Psoas muscle (tissue), 8 donors: ENCODE measurements around the gene TRIM60. TPM values are rescaled to one million over a fixed set of nuclear protein-coding genes. Genes with fewer than 3 reads are reported as not detected.

Experiments
- ATAC-seq, 4 donors: fragments of 200-7000 bp; cut with Tn5 transposase; one replicate each; pipeline ENCODE4 v1.9.1; 2020; ENCODE audit warnings: moderate library complexity in 3 of 4, mild to moderate bottlenecking in 2 of 4
- DNase-seq, 2 donors: peaks; one replicate each; pipeline ENCODE4 v3.0.0-alpha.2; 2020
- H3K27ac ChIP-seq: fragments of 200-600 bp; one replicate; pipeline ENCODE4 v1.8.0; 2022
- H3K27me3 ChIP-seq, 3 donors: fragments of 200-600 bp in 1 of 3; one replicate each; pipeline versions ENCODE4 v1.6.1 to v1.8.0; 2013 to 2022; ENCODE audit warnings: low read length in 2 of 3, mild to moderate bottlenecking in 2 of 3, moderate library complexity in 1 of 3; ENCODE audit not compliant: insufficient read depth in 3 of 3
- H3K36me3 ChIP-seq, 2 donors: fragments of 200-600 bp in 1 of 2; one replicate each; pipeline versions ENCODE4 v1.6.1 to v1.8.0; 2013 to 2022; ENCODE audit warnings: low read depth in 1 of 2, mild to moderate bottlenecking in 1 of 2, moderate library complexity in 1 of 2; ENCODE audit not compliant: insufficient read depth in 1 of 2
- H3K4me1 ChIP-seq: fragments of 200-600 bp; one replicate; pipeline ENCODE4 v1.8.0; 2022
- H3K4me3 ChIP-seq: fragments of 200-600 bp; one replicate; pipeline ENCODE4 v1.8.0; 2022; ENCODE audit warnings: mild to moderate bottlenecking
- H3K9me3 ChIP-seq: fragments of 200-600 bp; one replicate; pipeline ENCODE4 v1.8.0; 2022
- WGBS, 3 donors: extraction: QIAGEN DNeasy Blood & Tissue Kit; methylation state at CpG; one replicate each; pipeline versions ENCODE4 v1.1.6 to v1.1.7; 2013; 5-methylcytosine and 5-hydroxymethylcytosine counted together
- intact Hi-C, 2 donors: fragments of 100-400 bp; cut with DNase I; formaldehyde crosslinking; loops; one replicate each; pipeline versions ENCODE4 v1.11.0 to v1.14.2; 2022
- polyA plus RNA-seq, 3 donors: library from polyadenylated mRNA; stranded (reverse); fragments of 200-250 nt; gene quantifications; one replicate each; pipeline ENCODE4 v1.2.3, GENCODE V29; 2013
- total RNA-seq, 4 donors: library from RNA; stranded (reverse); fragmentation: NEBNext Ultra II Directional in 2 of 4; extraction: Animal tissue kit (Norgen Biotek cat#: 25700) in 2 of 4; gene quantifications; one replicate each; pipeline versions ENCODE4 v1.2.1 to v1.2.4, GENCODE V29; 2021 to 2023
- TF ChIP-seq, protein P1 (sequence below): fragments of 200-600 bp; IDR thresholded peaks from one replicate; pipeline ENCODE4 v1.8.0; 2022; ENCODE audit warnings: antibody characterized with exemption
- donor health status: healthy with polysubstance abuse.
- donor health status: DM: no; HTN: no; CAD: no; lungs with moderate emphysema.
- donor health status: Bipolar disorder and iron deficiency.
- donor health status: healthy.
- donor health status: DM: yes; HTN: yes; CAD: no.
- donor health status: DM: no; HTN: no; CAD: no.
- donor health status: DM: no; HTN: no; CAD: no.
- donor health status: DM: yes; HTN: yes; CAD: no.

Gene TRIM60
- total and polyA plus RNA-seq, 7 donors = not detected

DNA sequence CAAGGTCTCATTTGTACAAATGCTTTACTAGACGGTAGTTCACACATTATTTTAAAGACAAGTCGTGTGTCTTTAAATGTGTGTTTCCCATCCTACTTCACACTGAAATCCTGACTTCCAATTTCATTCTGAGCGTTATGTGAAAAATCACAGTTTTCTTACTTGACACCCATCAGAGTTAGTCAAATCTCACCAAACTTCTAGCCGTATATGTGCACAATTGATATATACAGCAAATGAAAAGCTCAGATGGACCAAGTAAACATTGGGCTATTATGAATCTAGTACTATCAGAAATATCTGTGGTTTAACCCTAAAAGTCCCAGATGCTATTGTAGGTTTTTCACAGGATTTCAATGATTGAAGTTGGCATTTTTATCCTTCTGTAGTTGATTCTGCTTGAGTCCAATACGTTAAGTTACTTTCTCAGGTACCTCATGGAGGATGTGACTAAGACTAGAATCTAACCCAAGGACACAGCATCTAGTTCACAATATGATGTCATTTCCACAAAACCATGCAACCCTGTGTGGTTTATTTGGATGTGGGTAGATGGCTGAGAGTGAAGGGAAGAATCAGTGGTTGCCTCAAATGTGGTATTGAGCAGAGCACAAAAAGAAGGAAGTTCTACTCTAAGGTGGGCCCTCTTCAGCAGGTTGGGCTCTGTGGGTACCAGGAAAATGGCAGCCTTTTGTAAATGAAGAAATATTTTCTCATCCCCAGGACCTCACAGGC, 22.1 kb upstream of the TRIM60 start:
- TF ChIP-seq, protein P1, sequence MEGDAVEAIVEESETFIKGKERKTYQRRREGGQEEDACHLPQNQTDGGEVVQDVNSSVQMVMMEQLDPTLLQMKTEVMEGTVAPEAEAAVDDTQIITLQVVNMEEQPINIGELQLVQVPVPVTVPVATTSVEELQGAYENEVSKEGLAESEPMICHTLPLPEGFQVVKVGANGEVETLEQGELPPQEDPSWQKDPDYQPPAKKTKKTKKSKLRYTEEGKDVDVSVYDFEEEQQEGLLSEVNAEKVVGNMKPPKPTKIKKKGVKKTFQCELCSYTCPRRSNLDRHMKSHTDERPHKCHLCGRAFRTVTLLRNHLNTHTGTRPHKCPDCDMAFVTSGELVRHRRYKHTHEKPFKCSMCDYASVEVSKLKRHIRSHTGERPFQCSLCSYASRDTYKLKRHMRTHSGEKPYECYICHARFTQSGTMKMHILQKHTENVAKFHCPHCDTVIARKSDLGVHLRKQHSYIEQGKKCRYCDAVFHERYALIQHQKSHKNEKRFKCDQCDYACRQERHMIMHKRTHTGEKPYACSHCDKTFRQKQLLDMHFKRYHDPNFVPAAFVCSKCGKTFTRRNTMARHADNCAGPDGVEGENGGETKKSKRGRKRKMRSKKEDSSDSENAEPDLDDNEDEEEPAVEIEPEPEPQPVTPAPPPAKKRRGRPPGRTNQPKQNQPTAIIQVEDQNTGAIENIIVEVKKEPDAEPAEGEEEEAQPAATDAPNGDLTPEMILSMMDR = no peak
- DNase-seq (no peak), ATAC-seq (no peak)
- WGBS, 3 donors = 85 to 87% (median 86%) methylated on average over 5 of the region's 5 CpGs
- H3K9me3 ChIP-seq = no peaks in the 10 kb centered on the region
- H3K27me3 ChIP-seq = no peaks in the 10 kb centered on the region
- H3K4me1 ChIP-seq = no peaks in the 10 kb centered on the region
- H3K36me3 ChIP-seq = no peaks in the 10 kb centered on the region
- no peak overlapping the region for H3K4me3 ChIP-seq
- intact Hi-C loops = no loop called here
- no peak overlapping the region for H3K27ac ChIP-seq

DNA sequence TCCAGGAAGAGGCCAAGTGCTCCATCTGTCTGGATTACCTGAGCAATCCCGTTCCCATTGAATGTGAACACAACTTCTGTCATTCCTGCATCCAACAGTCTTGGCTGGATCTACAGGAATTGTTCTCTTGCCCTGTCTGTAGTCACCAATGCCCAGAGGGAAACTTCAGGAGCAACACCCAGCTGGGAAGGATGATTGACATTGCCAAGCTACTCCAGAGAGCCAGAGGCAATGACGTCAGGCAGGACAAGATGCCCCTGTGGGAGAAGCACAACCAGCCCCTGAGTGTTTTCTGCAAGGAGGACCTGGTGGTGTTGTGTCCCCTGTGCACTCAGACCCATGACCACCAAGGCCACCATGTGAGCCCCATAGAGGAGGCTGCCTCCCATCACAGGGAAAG, 21.3 kb upstream of the TRIM60 start:
- Histone ChIP-seq H3K4me3 (no peak overlapping the region), H3K4me1 (no peaks in the 10 kb centered on the region), H3K27me3 (no peaks in the 10 kb centered on the region), H3K9me3 (no peaks in the 10 kb centered on the region), H3K36me3 (no peaks in the 10 kb centered on the region), H3K27ac (no peak overlapping the region)
- ATAC-seq (no peak), DNase-seq (no peak)
- intact Hi-C loops = no loop called here
- 74 to 82% (median 75%) methylated on average over 2 of the region's 2 CpGs for WGBS, 3 donors
- TF ChIP-seq, protein P1 = no peak

DNA sequence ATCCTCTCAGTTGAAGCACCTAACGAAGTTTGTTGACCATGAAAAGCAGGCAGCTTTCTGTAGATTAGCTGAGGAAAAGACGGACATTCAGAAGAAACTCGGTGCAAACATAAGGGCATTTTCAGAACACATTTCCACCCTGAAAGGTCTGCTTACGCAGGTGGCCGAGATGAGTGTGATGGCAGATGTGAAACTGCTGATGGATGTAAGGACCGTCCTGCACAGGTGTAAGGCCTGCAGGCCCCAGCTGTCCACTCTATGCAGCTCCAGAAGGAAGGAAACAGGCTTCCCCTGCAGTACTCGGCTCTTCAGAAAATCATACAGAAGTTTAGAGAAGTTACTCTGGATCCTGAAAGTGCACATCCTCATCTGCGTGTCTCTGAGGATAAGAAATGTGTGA, 20.8 kb upstream of the TRIM60 start:
- TF ChIP-seq, protein P1 = no peak
- WGBS, 3 donors = 81 to 88% (median 85%) methylated on average over 8 of the region's 8 CpGs
- H3K27ac ChIP-seq = no peak overlapping the region
- ATAC-seq (no peak), DNase-seq (no peak)
- H3K36me3 ChIP-seq = no peaks in the 10 kb centered on the region
- H3K4me3 ChIP-seq = no peak overlapping the region
- intact Hi-C loops = no loop called here
- no peaks in the 10 kb centered on the region for H3K9me3 ChIP-seq
- H3K27me3 ChIP-seq = no peaks in the 10 kb centered on the region
- H3K4me1 ChIP-seq = no peaks in the 10 kb centered on the region

DNA sequence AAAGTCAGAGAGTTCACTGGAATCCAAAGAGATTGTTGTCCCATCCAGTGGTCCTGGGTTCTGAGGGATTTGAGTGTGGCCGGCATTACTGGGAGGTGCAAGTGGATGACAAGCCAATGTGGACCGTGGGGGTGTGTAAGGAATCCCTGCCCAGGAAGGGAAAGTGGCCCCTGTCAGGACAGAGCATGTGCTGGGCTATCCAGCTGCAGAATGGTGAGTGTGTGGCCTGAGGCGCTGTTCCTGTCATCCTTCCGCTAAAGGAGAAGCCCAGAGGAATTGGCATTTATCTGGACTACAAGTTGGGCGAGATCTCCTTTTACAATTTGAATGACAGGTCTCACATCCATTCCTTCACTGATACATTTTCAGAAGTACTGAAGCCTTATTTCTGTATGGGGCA, 20.4 kb upstream of the TRIM60 start:
- Histone ChIP-seq H3K4me3 (no peak overlapping the region), H3K9me3 (no peaks in the 10 kb centered on the region), H3K36me3 (no peaks in the 10 kb centered on the region), H3K27ac (no peak overlapping the region), H3K27me3 (no peaks in the 10 kb centered on the region), H3K4me1 (no peaks in the 10 kb centered on the region)
- 69 to 80% (median 76%) methylated on average over 5 of the region's 5 CpGs for WGBS, 3 donors
- intact Hi-C loops = no loop called here
- ATAC-seq (no peak), DNase-seq (no peak)
- TF ChIP-seq, protein P1 = no peak

DNA sequence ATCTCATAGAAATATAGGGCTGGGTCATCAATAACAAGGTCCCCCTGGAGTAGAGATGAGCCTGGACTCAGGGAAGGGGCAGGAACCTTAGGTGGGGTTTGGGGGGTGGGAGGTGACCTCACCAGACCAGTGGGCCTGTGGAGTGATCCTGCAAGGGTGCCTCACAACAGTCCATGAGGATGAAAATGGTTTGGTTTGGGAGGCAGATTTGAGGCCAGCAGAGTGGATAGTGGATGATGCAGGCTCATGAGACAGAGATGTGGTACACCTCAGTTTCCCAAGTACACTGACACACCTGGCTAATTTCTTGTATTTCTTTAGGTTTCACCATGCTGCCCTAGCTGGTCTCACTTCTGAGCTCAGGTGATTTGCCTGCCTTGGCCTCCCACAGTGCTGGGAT, 18.1 kb upstream of the TRIM60 start:
- ATAC-seq = no peak
- no peak for DNase-seq
- Histone ChIP-seq H3K4me3 (no peak overlapping the region), H3K27me3 (no peaks in the 10 kb centered on the region), H3K36me3 (no peaks in the 10 kb centered on the region), H3K9me3 (no peaks in the 10 kb centered on the region), H3K27ac (no peak overlapping the region), H3K4me1 (no peaks in the 10 kb centered on the region)
- intact Hi-C loops = no loop called here
- TF ChIP-seq, protein P1 = no peak
